H1 (cell line): ENCODE measurements around the gene MYOM1. TPM values are rescaled to one million over a fixed set of nuclear protein-coding genes. Genes with fewer than 3 reads are reported as not detected.

Experiments
- BACH1 ChIP-seq: IDR thresholded peaks from 2 replicates; pipeline ENCODE4 v1.6.1; 2012; ENCODE audit warnings: low read length, improper control_type of control experiment
- CTBP2 ChIP-seq: IDR thresholded peaks from 2 replicates; pipeline ENCODE4 v1.7.0; 2011; ENCODE audit warnings: borderline replicate concordance, mild to moderate bottlenecking, moderate library complexity, mixed read lengths, low read length; ENCODE audit not compliant: insufficient read depth, insufficient read length
- MAFK ChIP-seq: IDR thresholded peaks from 2 replicates; pipeline ENCODE4 v1.6.1; 2012; ENCODE audit warnings: low read depth, mild to moderate bottlenecking, improper control_type of control experiment, low read length
- PHF8 ChIP-seq: fragments of 200-600 bp; sonication (generic); conservative IDR thresholded peaks from 2 replicates; pipeline ENCODE4 v1.7.1; 2012; ENCODE audit warnings: low read depth, mild to moderate bottlenecking, inconsistent platforms, low read length, moderate library complexity
- POU5F1 ChIP-seq: IDR thresholded peaks from 2 replicates; pipeline ENCODE4 v1.6.1; 2011; ENCODE audit warnings: low read depth, mild to moderate bottlenecking, low read length, moderate library complexity
- polyA plus RNA-seq, 7 experiments: library from polyadenylated mRNA; depleted of rRNA in 3 of 7; stranded (reverse) in 5 of 7; unstranded in 2 of 7; fragments of >200 nt in 5 of 7; fragments of 200-250 nt in 2 of 7; gene quantifications; 1 replicate in 5 of 7; 2 replicates in 1 of 7; 4 replicates in 1 of 7; pipeline versions ENCODE4 v1.2.1 to v1.2.3, GENCODE V29; 2011 to 2013; ENCODE audit warnings: missing spikeins in 2 of 7, mixed read lengths in 2 of 7
- total RNA-seq: library from RNA; stranded (reverse); fragmentation: NEBNext Ultra II Directional; extraction: Animal tissue kit (Norgen Biotek cat#: 25700); gene quantifications from 2 replicates; pipeline ENCODE4 v1.2.1, GENCODE V29; 2021

Gene MYOM1
- total and polyA plus RNA-seq, 2 of the 8 experiments (the other 6 are each of a cell fraction or from before 2014, with no cell fraction given): 0.06 to 0.32 TPM

DNA sequence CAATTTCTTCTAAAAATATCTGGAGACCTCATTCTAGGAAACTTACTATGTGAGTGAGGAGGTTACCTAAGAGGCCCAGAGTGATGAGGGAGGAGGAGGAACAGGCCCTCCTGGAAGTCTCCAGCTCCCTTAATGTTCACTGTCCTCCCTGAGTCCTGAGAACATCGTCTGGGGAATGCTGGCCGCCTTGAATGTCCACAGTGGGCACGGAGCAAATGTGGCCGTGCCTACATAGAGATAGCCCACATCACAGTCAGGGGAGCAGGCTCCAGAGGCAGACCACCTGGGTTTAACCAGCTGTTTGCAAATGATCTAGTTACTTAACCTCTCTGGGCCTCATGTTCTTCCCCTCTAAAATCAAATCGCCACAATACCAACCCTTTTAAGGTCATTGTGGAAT lies 123.8 kb downstream of the MYOM1 start (continued):
- TF ChIP-seq POU5F1 (no peak), CTBP2 (no peak), MAFK (no peak), BACH1 (no peak), PHF8 (no peak)
